GM12872 (cell line): ENCODE measurements around the gene CHCHD1.

Experiments used
- TF ChIP-seq, protein P1 (sequence below): IDR thresholded peaks from 3 replicates; pipeline ENCODE4 v1.5.1; 2011; ENCODE audit warnings: low read depth, mild to moderate bottlenecking, low read length, moderate library complexity; ENCODE audit not compliant: insufficient read depth

Gene CHCHD1

DNA sequence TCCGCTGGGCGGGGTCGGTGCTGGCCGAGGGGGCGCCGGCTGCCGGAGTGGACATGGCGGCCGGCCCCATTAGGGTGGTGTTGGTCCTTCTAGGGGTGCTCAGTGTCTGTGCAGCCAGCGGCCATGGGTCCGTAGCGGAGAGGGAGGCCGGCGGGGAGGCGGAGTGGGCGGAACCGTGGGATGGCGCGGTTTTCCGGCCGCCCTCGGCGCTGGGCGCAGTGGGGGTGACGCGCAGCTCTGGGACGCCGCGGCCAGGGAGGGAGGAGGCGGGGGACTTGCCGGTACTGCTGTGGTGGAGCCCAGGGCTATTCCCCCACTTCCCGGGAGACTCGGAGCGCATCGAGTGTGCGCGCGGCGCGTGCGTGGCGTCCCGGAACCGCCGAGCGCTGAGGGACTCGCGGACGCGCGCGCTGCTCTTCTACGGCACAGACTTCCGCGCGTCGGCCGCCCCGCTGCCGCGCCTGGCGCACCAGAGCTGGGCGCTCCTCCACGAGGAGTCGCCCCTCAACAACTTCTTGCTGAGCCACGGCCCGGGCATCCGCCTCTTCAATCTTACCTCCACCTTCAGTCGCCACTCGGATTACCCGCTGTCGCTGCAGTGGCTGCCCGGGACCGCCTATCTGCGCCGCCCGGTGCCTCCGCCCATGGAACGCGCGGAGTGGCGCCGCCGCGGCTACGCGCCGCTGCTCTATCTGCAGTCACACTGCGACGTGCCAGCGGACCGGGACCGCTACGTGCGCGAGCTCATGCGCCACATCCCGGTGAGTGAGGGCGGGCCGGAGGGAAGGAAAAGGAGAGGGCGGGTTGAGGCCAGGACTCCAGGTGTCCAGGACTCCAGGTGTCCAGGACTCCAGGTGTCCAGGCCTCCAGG is 9.3 kb upstream of the CHCHD1 start:
- TF ChIP-seq, protein P1, sequence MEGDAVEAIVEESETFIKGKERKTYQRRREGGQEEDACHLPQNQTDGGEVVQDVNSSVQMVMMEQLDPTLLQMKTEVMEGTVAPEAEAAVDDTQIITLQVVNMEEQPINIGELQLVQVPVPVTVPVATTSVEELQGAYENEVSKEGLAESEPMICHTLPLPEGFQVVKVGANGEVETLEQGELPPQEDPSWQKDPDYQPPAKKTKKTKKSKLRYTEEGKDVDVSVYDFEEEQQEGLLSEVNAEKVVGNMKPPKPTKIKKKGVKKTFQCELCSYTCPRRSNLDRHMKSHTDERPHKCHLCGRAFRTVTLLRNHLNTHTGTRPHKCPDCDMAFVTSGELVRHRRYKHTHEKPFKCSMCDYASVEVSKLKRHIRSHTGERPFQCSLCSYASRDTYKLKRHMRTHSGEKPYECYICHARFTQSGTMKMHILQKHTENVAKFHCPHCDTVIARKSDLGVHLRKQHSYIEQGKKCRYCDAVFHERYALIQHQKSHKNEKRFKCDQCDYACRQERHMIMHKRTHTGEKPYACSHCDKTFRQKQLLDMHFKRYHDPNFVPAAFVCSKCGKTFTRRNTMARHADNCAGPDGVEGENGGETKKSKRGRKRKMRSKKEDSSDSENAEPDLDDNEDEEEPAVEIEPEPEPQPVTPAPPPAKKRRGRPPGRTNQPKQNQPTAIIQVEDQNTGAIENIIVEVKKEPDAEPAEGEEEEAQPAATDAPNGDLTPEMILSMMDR, result no peak

DNA sequence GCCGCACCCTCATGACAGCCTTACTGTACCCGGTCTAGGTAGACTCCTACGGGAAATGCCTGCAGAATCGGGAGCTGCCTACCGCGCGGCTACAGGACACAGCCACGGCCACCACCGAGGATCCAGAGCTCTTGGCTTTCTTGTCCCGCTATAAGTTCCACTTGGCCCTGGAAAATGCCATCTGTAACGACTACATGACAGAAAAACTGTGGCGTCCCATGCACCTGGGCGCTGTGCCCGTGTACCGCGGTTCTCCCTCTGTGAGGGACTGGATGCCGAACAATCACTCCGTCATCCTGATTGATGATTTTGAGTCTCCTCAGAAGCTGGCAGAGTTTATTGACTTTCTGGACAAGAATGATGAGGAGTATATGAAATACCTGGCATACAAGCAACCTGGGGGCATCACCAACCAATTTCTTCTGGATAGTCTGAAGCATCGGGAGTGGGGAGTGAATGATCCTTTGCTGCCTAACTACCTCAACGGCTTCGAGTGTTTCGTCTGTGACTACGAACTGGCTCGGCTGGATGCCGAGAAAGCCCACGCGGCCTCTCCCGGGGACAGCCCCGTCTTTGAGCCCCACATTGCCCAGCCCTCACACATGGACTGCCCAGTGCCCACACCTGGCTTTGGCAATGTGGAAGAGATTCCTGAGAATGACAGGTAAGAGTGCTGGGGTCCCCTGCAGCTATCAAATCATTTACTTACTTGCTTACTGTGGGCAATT is 8.5 kb upstream of the CHCHD1 start:
- TF ChIP-seq, protein P1, result no peak

DNA sequence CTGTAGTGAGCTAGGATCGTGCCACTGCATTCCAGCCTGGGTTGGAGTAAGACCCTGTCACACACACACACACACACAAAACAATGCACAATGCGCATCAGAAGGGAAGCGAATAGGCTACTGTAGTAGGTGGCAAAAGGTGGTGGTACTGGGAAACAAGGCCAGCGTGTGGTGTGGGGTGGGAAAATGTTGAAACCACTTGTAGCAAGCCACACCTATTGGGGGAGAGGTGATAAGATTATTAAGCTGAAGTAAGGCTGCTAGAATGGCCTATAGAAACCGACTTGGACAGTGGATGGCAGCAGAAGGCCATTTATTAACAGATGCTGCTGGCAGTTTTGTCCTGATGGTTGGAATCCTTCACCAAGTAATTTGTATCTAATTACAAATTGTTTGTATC is 7.2 kb upstream of the CHCHD1 start:
- TF ChIP-seq, protein P1, result no peak

DNA sequence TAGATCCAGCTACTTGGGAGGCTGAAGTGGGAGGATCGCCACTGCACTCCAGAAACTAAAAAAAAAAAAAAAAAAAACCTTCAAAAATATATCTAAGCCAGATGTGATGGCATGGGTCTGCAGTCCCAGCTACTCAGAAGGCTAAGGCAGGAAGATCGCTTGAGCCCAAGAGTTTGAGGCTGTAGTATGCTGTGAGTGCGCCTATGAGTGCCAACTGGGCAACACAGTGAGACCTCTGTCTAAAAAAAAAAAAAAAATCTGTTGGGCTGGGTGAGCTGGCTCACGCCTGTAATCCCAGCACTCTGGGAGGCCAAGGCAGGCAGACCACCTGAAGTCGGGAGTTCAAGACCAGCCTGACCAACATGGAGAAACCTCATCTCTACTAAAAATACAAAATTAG is 2.8 kb upstream of the CHCHD1 start:
- TF ChIP-seq, protein P1, result no peak

DNA sequence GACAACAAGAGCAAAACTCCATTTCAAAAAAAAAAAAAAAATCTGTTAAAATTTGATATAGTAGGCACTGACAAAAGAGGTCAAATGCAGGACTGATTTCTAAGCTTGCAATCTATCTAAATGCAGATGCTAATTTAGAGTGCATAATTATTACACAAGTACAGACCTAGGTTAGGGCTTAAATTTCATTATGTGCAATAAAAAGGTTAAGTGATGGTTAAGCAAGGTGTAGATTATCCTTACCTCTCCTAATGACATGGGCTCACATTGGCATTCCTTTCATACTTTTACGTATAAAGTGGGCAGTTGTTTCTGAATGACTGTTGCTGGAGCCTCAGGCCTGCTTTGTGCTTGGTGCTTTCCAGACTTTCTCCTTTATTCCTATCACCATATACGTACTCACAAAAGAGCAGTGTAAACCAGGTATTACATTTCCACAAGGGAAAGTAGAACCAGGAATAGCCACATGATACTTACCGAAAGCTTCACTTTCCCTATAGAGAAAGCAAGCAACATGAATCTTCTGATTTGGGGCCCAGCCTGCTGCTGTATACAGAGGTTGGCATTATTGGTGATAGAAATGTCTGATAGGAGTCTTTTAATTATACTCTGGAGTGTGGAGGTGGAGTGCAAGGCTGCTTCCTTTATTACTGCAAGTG is 2.2 kb upstream of the CHCHD1 start:
- TF ChIP-seq, protein P1, result no peak

DNA sequence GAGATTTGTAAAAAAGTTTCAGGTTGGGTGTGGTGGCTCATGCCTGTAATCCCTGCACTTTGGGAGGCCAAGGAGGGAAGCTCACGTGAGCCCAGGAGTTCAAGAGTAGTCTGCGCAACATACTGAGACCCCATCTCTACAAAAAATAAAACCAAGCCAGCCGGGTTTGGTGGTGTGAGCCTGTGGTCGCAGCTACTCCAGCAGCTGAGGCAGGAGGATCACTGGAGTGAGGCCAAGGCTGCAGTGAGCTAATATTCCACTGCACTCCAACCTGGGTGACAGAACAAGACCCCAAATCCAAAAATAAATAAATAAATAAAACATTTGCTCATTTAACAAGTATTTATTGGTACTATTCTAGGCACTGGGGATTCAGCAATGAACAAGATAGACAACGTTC is 1.5 kb upstream of the CHCHD1 start:
- TF ChIP-seq, protein P1, result no peak

DNA sequence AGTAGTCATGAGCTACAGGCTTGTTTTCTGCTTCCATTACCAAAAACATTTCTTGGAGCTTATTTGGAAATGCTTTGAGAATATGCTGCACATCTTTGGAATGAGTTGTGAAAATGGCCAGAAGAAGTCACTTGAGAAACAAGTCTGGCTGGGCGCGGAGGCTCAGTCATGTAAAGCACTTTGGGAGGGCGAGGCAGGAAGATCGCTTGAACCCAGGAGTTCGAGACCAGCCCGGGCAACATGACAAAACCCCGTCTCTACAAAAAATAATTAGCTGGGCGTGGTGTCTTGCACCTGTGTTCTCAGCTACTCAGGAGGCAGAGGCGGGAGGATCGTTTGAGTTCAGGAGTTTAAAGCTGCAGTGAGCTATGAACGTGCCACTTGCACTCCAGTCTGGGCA is 882 bp upstream of the CHCHD1 start:
- TF ChIP-seq, protein P1, result no peak
